K562 (cell line): ENCODE results near the gene KIF21A. TPM values are rescaled to one million over a fixed set of nuclear protein-coding genes. Genes with fewer than 3 reads are reported as not detected.

Experiments used
- CCNT2 ChIP-seq: IDR thresholded peaks from 2 replicates; pipeline ENCODE4 v1.6.1; 2011; ENCODE audit warnings: borderline replicate concordance, low read depth, mild to moderate bottlenecking, moderate library complexity, mixed read lengths, low read length; ENCODE audit not compliant: insufficient read length; ENCODE audit errors: extremely low read depth
- CHCHD3 ChIP-seq: fragments of 250-450 bp; sonication (Bioruptor Pico); IDR thresholded peaks from 2 replicates; pipeline ENCODE4 v2.1.2; 2022; ENCODE audit warnings: mild to moderate bottlenecking
- CXXC5 ChIP-seq: fragments of 250-450 bp; sonication (Bioruptor Pico); IDR thresholded peaks from 2 replicates; pipeline ENCODE4 v1.8.0; 2022; ENCODE audit warnings: inconsistent platforms, mild to moderate bottlenecking, moderate library complexity
- ETS2 ChIP-seq: IDR thresholded peaks from 2 replicates; pipeline ENCODE4 v1.6.1; 2016; ENCODE audit warnings: borderline replicate concordance, missing genetic modification characterization, mild to moderate bottlenecking, moderate library complexity, missing compliant biosample characterization; ENCODE audit not compliant: poor library complexity, severe bottlenecking
- ETV6 ChIP-seq, 3 experiments: fragments of 150-350 bp in 1 of 3; sonication (generic) in 1 of 3; formaldehyde crosslinking in 1 of 3; IDR thresholded peaks; 2 replicates each; pipeline versions ENCODE4 v1.6.1 to v1.8.0; 2014 to 2022; ENCODE audit warnings: borderline replicate concordance in 2 of 3, low read depth in 2 of 3, antibody characterized with exemption in 1 of 3, low read length in 1 of 3, mild to moderate bottlenecking in 1 of 3, missing genetic modification reagents in 1 of 3
- HDAC1 ChIP-seq, 2 experiments: fragments of 450-650 bp; IDR thresholded peaks; 2 replicates each; pipeline ENCODE4 v1.6.1; 2016 to 2017; ENCODE audit warnings: inconsistent platforms in 1 of 2, mild to moderate bottlenecking in 1 of 2, moderate library complexity in 1 of 2
- MAFF ChIP-seq: IDR thresholded peaks from 2 replicates; pipeline ENCODE4 v1.6.1; 2012; ENCODE audit warnings: low read length, improper control_type of control experiment
- MAFK ChIP-seq: IDR thresholded peaks from 2 replicates; pipeline ENCODE4 v1.6.1; 2011; ENCODE audit warnings: low read length, improper control_type of control experiment
- MCM2 ChIP-seq: fragments of 450-650 bp; IDR thresholded peaks from 2 replicates; pipeline ENCODE4 v1.6.1; 2017; ENCODE audit warnings: low read depth, mild to moderate bottlenecking
- SMARCB1 ChIP-seq: IDR thresholded peaks from 2 replicates; pipeline ENCODE4 v1.6.1; 2011; ENCODE audit warnings: improper control_type of control experiment, low read depth; ENCODE audit not compliant: insufficient read length
- STAG1 ChIP-seq: sonication (generic); formaldehyde crosslinking; IDR thresholded peaks from 2 replicates; pipeline ENCODE4 v1.5.0; 2020; ENCODE audit warnings: missing genetic modification reagents, borderline replicate concordance
- U2AF1 ChIP-seq: fragments of 200-400 bp; formaldehyde crosslinking; optimal IDR thresholded peaks from 2 replicates; pipeline ENCODE3; 2017; ENCODE audit warnings: mild to moderate bottlenecking, low read depth, low read length, moderate library complexity
- UBTF ChIP-seq, 2 experiments: IDR thresholded peaks; 2 replicates each; pipeline ENCODE4 v1.6.1; 2012; ENCODE audit warnings: improper control_type of control experiment in 2 of 2, low read depth in 2 of 2, low read length in 2 of 2, borderline replicate concordance in 1 of 2
- VEZF1 ChIP-seq: fragments of 200-800 bp; sonication (Bioruptor generic); IDR thresholded peaks from 2 replicates; pipeline ENCODE4 v1.6.1; 2017; ENCODE audit warnings: missing genetic modification characterization, missing compliant biosample characterization
- YY1 ChIP-seq, 3 experiments: IDR thresholded peaks; 2 replicates each; pipeline ENCODE4 v1.6.1; 2011; ENCODE audit warnings: low read length in 2 of 3, mild to moderate bottlenecking in 2 of 3, moderate library complexity in 2 of 3, borderline replicate concordance in 1 of 3, control low read depth in 1 of 3, low read depth in 1 of 3; ENCODE audit not compliant: insufficient read depth in 3 of 3, insufficient replicate concordance in 2 of 3, control insufficient read depth in 1 of 3, insufficient read length in 1 of 3; ENCODE audit errors: extremely low read depth in 1 of 3
- polyA plus RNA-seq, 8 experiments: library from polyadenylated mRNA; depleted of rRNA in 4 of 8; stranded (reverse) in 5 of 8; unstranded in 3 of 8; fragments of >200 nt; fragmentation: Nextera tagmentation in 2 of 8; fragmentation: Illumina TruSeq in 1 of 8; extraction: Ambion mirVana in 2 of 8; extraction: Trizol in 1 of 8; gene quantifications; 2 replicates each; pipeline versions ENCODE4 v1.2.1 to v1.2.3, GENCODE V29; 2011 to 2014; ENCODE audit warnings: inconsistent platforms in 1 of 8, missing spikeins in 1 of 8
- total RNA-seq, 7 experiments: library from RNA; depleted of rRNA in 6 of 7; stranded (reverse); fragments of >200 nt in 6 of 7; fragmentation: Illumina TruSeq in 2 of 7; extraction: Trizol in 2 of 7; gene quantifications; 2 replicates each; pipeline versions ENCODE4 v1.2.1 to v1.2.3, GENCODE V29; 2011 to 2021; ENCODE audit warnings: low replicate concordance in 1 of 7
- TF ChIP-seq, protein P1 (sequence below): fragments of 200-800 bp; sonication (Bioruptor generic); IDR thresholded peaks from 2 replicates; pipeline ENCODE4 v1.6.1; 2016; ENCODE audit warnings: missing genetic modification characterization, missing compliant biosample characterization

KIF21A gene
- total and polyA plus RNA-seq, 9 of the 15 experiments (the other 6 are each of a cell fraction or from before 2014, with no cell fraction given) = 17.7 to 45.0 (median 30.3) TPM

DNA sequence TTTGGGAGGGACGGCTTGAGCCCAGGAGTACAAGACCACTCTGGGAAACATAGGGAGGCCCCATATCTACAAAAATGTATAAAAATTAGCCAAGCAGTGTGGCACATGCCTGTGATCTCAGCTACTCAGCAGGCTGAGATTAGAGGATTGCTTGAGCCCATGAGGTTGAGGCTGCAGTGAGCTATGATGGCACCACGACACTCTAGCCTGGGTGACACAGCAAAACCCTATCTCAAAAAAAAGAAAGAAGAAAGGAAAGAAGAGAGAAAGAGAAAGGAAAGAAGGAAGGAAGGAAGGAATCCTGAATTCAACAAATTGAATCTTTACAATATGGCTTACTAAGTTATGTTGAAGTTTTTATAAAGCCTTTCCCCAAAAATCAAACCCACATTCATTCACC, 2.1 kb downstream of the KIF21A start (continued):
- TF ChIP-seq, protein P1, sequence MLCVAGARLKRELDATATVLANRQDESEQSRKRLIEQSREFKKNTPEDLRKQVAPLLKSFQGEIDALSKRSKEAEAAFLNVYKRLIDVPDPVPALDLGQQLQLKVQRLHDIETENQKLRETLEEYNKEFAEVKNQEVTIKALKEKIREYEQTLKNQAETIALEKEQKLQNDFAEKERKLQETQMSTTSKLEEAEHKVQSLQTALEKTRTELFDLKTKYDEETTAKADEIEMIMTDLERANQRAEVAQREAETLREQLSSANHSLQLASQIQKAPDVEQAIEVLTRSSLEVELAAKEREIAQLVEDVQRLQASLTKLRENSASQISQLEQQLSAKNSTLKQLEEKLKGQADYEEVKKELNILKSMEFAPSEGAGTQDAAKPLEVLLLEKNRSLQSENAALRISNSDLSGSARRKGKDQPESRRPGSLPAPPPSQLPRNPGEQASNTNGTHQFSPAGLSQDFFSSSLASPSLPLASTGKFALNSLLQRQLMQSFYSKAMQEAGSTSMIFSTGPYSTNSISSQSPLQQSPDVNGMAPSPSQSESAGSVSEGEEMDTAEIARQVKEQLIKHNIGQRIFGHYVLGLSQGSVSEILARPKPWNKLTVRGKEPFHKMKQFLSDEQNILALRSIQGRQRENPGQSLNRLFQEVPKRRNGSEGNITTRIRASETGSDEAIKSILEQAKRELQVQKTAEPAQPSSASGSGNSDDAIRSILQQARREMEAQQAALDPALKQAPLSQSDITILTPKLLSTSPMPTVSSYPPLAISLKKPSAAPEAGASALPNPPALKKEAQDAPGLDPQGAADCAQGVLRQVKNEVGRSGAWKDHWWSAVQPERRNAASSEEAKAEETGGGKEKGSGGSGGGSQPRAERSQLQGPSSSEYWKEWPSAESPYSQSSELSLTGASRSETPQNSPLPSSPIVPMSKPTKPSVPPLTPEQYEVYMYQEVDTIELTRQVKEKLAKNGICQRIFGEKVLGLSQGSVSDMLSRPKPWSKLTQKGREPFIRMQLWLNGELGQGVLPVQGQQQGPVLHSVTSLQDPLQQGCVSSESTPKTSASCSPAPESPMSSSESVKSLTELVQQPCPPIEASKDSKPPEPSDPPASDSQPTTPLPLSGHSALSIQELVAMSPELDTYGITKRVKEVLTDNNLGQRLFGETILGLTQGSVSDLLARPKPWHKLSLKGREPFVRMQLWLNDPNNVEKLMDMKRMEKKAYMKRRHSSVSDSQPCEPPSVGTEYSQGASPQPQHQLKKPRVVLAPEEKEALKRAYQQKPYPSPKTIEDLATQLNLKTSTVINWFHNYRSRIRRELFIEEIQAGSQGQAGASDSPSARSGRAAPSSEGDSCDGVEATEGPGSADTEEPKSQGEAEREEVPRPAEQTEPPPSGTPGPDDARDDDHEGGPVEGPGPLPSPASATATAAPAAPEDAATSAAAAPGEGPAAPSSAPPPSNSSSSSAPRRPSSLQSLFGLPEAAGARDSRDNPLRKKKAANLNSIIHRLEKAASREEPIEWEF (CRISPR knock-in tag) = no peak
- TF ChIP-seq MCM2 (no peak), MAFK (peak; percentile 48; the same call in 1 of the 2 replicates), U2AF1 (no peak), UBTF (IDR thresholded peaks at IDR 0.05; ENCODE audit: borderline replicate concordance in 1 of 2, low read depth in 2 of 2, low read length in 2 of 2) (no peak), SMARCB1 (no peak), ETV6 (IDR thresholded peaks at IDR 0.05; ENCODE audit: borderline replicate concordance in 1 of 2, low read depth in 2 of 2, low read length in 1 of 2) (no peak), ETV6 (CRISPR knock-in tag; IDR thresholded peaks at IDR 0.05; ENCODE audit: borderline replicate concordance) (no peak), MAFF (peak; percentile 60), CCNT2 (no peak), HDAC1 (IDR thresholded peaks at IDR 0.05) (peak in 1 of 2 experiments; percentile 58; a peak in 2 of 4 replicates), YY1 (IDR thresholded peaks at IDR 0.05; ENCODE audit: borderline replicate concordance in 1 of 3, control insufficient read depth in 1 of 3, extremely low read depth in 1 of 3, insufficient read depth in 3 of 3, insufficient read length in 1 of 3, insufficient replicate concordance in 2 of 3, low read depth in 1 of 3, low read length in 2 of 3) (no peak), ETS2 (tag) (no peak), CXXC5 (CRISPR knock-in tag) (no peak), STAG1 (CRISPR knock-in tag) (no peak), VEZF1 (CRISPR knock-in tag) (no peak), CHCHD3 (no peak)
